WTC11 (cell line): Measurements from ENCODE around the gene ZFYVE28. TPM values are rescaled to one million over a fixed set of nuclear protein-coding genes. Genes with fewer than 3 reads are reported as not detected.

Experiments
- ATAC-seq: fragments of 200-7000 bp; cut with Tn5 transposase; 2 replicates; pipeline ENCODE4 v1.10.0; 2021; ENCODE audit warnings: mild to moderate bottlenecking, moderate library complexity
- CTCF ChIA-PET: fragments of 300-600 bp; sonication (Branson Sonifier 250); formaldehyde crosslinking; loops from one replicate; lab custom pipeline; 2021; ENCODE audit warnings: antibody characterized with exemption; lab: Charles Lee
- POLR2A ChIA-PET: fragments of 350-600 bp; sonication (Branson Sonifier 250); formaldehyde crosslinking; loops from one replicate; lab custom pipeline; 2021; ENCODE audit warnings: antibody characterized with exemption; lab: Charles Lee
- DNase-seq: peaks from one replicate; pipeline ENCODE4 v3.0.0; 2021; ENCODE audit warnings: low spot score
- H3K27ac Mint-ChIP-seq: 2 replicates; pipeline ENCODE4 v1.8.0; 2021; ENCODE audit warnings: mixed read lengths
- H3K27me3 Mint-ChIP-seq: 2 replicates; pipeline ENCODE4 v1.8.0; 2021; ENCODE audit warnings: low read depth, mild to moderate bottlenecking, moderate library complexity, mixed read lengths
- H3K36me3 Mint-ChIP-seq: 2 replicates; pipeline ENCODE4 v1.8.0; 2021; ENCODE audit warnings: mixed read lengths
- H3K4me1 Mint-ChIP-seq: 2 replicates; pipeline ENCODE4 v1.8.0; 2022; ENCODE audit warnings: mixed read lengths
- H3K4me3 Mint-ChIP-seq: 2 replicates; pipeline ENCODE4 v1.8.0; 2021; ENCODE audit warnings: mild to moderate bottlenecking, moderate library complexity, mixed read lengths
- H3K9me3 Mint-ChIP-seq: 2 replicates; pipeline ENCODE4 v1.8.0; 2021; ENCODE audit warnings: mixed read lengths
- AR ChIP-seq: fragments of 250-450 bp; sonication (Bioruptor Pico); IDR thresholded peaks from 2 replicates; pipeline ENCODE4 v1.9.0; 2021; ENCODE audit warnings: mild to moderate bottlenecking
- CREB1 ChIP-seq: sonication (generic); formaldehyde crosslinking; IDR thresholded peaks from 2 replicates; pipeline ENCODE4 v1.8.0; 2023; ENCODE audit warnings: mild to moderate bottlenecking, missing genetic modification reagents
- E2F1 ChIP-seq: sonication (generic); formaldehyde crosslinking; IDR thresholded peaks from 2 replicates; pipeline ENCODE4 v1.8.0; 2022; ENCODE audit warnings: mild to moderate bottlenecking, missing genetic modification reagents
- ESRRA ChIP-seq: sonication (generic); formaldehyde crosslinking; IDR thresholded peaks from 2 replicates; pipeline ENCODE4 v1.8.1; 2022; ENCODE audit warnings: mild to moderate bottlenecking, missing genetic modification reagents, borderline replicate concordance
- FOXJ3 ChIP-seq: sonication (generic); formaldehyde crosslinking; IDR thresholded peaks from 2 replicates; pipeline ENCODE4 v1.9.0; 2021; ENCODE audit warnings: missing genetic modification reagents, mild to moderate bottlenecking, borderline replicate concordance
- GABPB1 ChIP-seq: sonication (generic); formaldehyde crosslinking; IDR thresholded peaks from 2 replicates; pipeline ENCODE4 v1.8.1; 2023; ENCODE audit warnings: mild to moderate bottlenecking, missing genetic modification reagents
- GRHL2 ChIP-seq: fragments of 250-450 bp; sonication (Bioruptor Pico); IDR thresholded peaks from 2 replicates; pipeline ENCODE4 v1.8.0; 2022; ENCODE audit warnings: mild to moderate bottlenecking, moderate library complexity; ENCODE audit not compliant: insufficient replicate concordance, severe bottlenecking
- JUN ChIP-seq: sonication (generic); formaldehyde crosslinking; IDR thresholded peaks from 2 replicates; pipeline ENCODE4 v1.8.0; 2023; ENCODE audit warnings: mild to moderate bottlenecking, missing genetic modification reagents
- KAT7 ChIP-seq: sonication (generic); formaldehyde crosslinking; IDR thresholded peaks from 2 replicates; pipeline ENCODE4 v1.8.1; 2023; ENCODE audit warnings: missing genetic modification reagents, mild to moderate bottlenecking, borderline replicate concordance
- MYBL2 ChIP-seq: sonication (generic); formaldehyde crosslinking; IDR thresholded peaks from 2 replicates; pipeline ENCODE4 v1.8.1; 2023; ENCODE audit warnings: mild to moderate bottlenecking, moderate library complexity, missing genetic modification reagents
- NFATC4 ChIP-seq: fragments of 250-450 bp; sonication (Bioruptor Pico); IDR thresholded peaks from 2 replicates; pipeline ENCODE4 v1.9.0; 2021; ENCODE audit warnings: mild to moderate bottlenecking
- NR1H2 ChIP-seq: sonication (generic); formaldehyde crosslinking; IDR thresholded peaks from 2 replicates; pipeline ENCODE4 v1.9.0; 2021; ENCODE audit warnings: mild to moderate bottlenecking, moderate library complexity, missing genetic modification reagents
- OVOL2 ChIP-seq: fragments of 250-450 bp; sonication (Bioruptor Pico); IDR thresholded peaks from 2 replicates; pipeline ENCODE4 v1.9.0; 2021; ENCODE audit warnings: mild to moderate bottlenecking, borderline replicate concordance
- RELA ChIP-seq: sonication (generic); formaldehyde crosslinking; IDR thresholded peaks from 2 replicates; pipeline ENCODE4 v1.8.1; 2022; ENCODE audit warnings: missing genetic modification reagents, mild to moderate bottlenecking, borderline replicate concordance
- SMAD3 ChIP-seq: sonication (generic); formaldehyde crosslinking; IDR thresholded peaks from 2 replicates; pipeline ENCODE4 v1.8.0; 2022; ENCODE audit warnings: missing genetic modification reagents, mild to moderate bottlenecking, borderline replicate concordance
- TP53 ChIP-seq: sonication (generic); formaldehyde crosslinking; IDR thresholded peaks from 2 replicates; pipeline ENCODE4 v1.8.1; 2023; ENCODE audit warnings: mild to moderate bottlenecking, missing genetic modification reagents
- ZNF219 ChIP-seq: sonication (generic); formaldehyde crosslinking; IDR thresholded peaks from 2 replicates; pipeline ENCODE4 v1.8.0; 2023; ENCODE audit warnings: missing genetic modification reagents, mild to moderate bottlenecking, borderline replicate concordance
- ZNF232 ChIP-seq: sonication (generic); formaldehyde crosslinking; IDR thresholded peaks from 2 replicates; pipeline ENCODE4 v1.8.0; 2022; ENCODE audit warnings: mild to moderate bottlenecking, missing genetic modification reagents
- ZNF263 ChIP-seq: sonication (generic); formaldehyde crosslinking; IDR thresholded peaks from 2 replicates; pipeline ENCODE4 v1.8.1; 2022; ENCODE audit warnings: low read depth, mild to moderate bottlenecking, moderate library complexity, missing genetic modification reagents
- ZNF317 ChIP-seq: sonication (generic); formaldehyde crosslinking; IDR thresholded peaks from 2 replicates; pipeline ENCODE4 v1.8.1; 2023; ENCODE audit warnings: low read depth, mild to moderate bottlenecking, moderate library complexity, missing genetic modification reagents, borderline replicate concordance
- ZNF396 ChIP-seq: fragments of 250-450 bp; sonication (Bioruptor Pico); IDR thresholded peaks from 2 replicates; pipeline ENCODE4 v1.8.0; 2021; ENCODE audit warnings: mild to moderate bottlenecking, moderate library complexity, borderline replicate concordance
- ZNF671 ChIP-seq: fragments of 250-450 bp; sonication (Bioruptor Pico); IDR thresholded peaks from 2 replicates; pipeline ENCODE4 v1.8.0; 2021; ENCODE audit warnings: mild to moderate bottlenecking
- total RNA-seq: library from RNA; stranded (reverse); gene quantifications from 3 replicates; pipeline ENCODE4 v1.2.3, GENCODE V29; 2021

Gene ZFYVE28
- total RNA-seq, 1 experiment from 2014 or later = 7.8 TPM

GRCh38 chr4:2397596-2398379 is 20.7 kb downstream of the ZFYVE28 start (continued):
- TF ChIP-seq NFATC4 (no peak), SMAD3 (CRISPR knock-in tag) (no peak), ZNF232 (no peak), NR1H2 (CRISPR knock-in tag) (no peak), TP53 (CRISPR knock-in tag) (no peak)
- TF ChIP-seq, all 79 proteins: peak for 0

- H3K4me1 Mint-ChIP-seq = peaks cover 33% of the 10 kb centered on the region
- peaks cover 6% of the 10 kb centered on the region for H3K27me3 Mint-ChIP-seq
- POLR2A ChIA-PET = no interaction called here
- DNase-seq (no peak), ATAC-seq (no peak; the same call in 1 of the 2 replicates)
- CTCF ChIA-PET = no interaction called here
- no peak for TF ChIP-seq GRHL2 (CRISPR knock-in tag)
- TF ChIP-seq CREB1 = no peak
- no peak for TF ChIP-seq NFATC4
- no peak for TF ChIP-seq NR1H2 (CRISPR knock-in tag)
- TF ChIP-seq RELA (CRISPR knock-in tag) = no peak
- TF ChIP-seq JUN (CRISPR knock-in tag) = no peak
- no peak for TF ChIP-seq MYBL2
- no peak for TF ChIP-seq ESRRA (CRISPR knock-in tag)
- no peak for TF ChIP-seq ZNF317 (CRISPR knock-in tag)
- TF ChIP-seq KAT7 (CRISPR knock-in tag) = no peak
- TF ChIP-seq FOXJ3 (CRISPR knock-in tag) = no peak
- no peak for TF ChIP-seq E2F1 (CRISPR knock-in tag)
- no peaks in the 10 kb centered on the region for H3K36me3 Mint-ChIP-seq
- no peak overlapping the region for H3K4me3 Mint-ChIP-seq
- H3K9me3 Mint-ChIP-seq = peaks cover 4% of the 10 kb centered on the region; the same call in 1 of the 2 replicates
- no peak overlapping the region for H3K27ac Mint-ChIP-seq
Measured at GRCh38 chr4:2396781-2397368, 21.6 kb downstream of the ZFYVE28 start.

GRCh38 chr4:2395584-2395983 is 22.9 kb downstream of the ZFYVE28 start:
- no peak for TF ChIP-seq GABPB1
- TF ChIP-seq ZNF263 = no peak
- no peak for TF ChIP-seq ZNF396 (CRISPR knock-in tag)
- no peak for TF ChIP-seq AR (CRISPR knock-in tag)
- TF ChIP-seq ZNF671 (CRISPR knock-in tag) = no peak
- no peak for TF ChIP-seq ZNF219 (CRISPR knock-in tag)
- TF ChIP-seq OVOL2 = no peak
- TF ChIP-seq, all 79 proteins: peak for 0
- POLR2A ChIA-PET = no interaction called here
- Mint-ChIP-seq H3K36me3 (no peaks in the 10 kb centered on the region), H3K4me3 (no peak overlapping the region), H3K4me1 (peaks cover 41% of the 10 kb centered on the region), H3K27me3 (peaks cover under 1% of the 10 kb centered on the region), H3K27ac (no peak overlapping the region), H3K9me3 (peaks cover 4% of the 10 kb centered on the region; the same call in 1 of the 2 replicates)
- no peak for ATAC-seq
- CTCF ChIA-PET = no interaction called here
- no peak for DNase-seq
